Stimulated activated CD8-positive, alpha-beta memory T cell treated with anti-CD3 and anti-CD28 coated beads, Interleukin-4, amount 100 ng/mL, for 48 hours (primary cell): ENCODE data around the gene LAMTOR1.

Experiments used
- DNase-seq: peaks from one replicate; pipeline ENCODE4 v3.0.0-alpha.2; 2020

Gene LAMTOR1

DNA sequence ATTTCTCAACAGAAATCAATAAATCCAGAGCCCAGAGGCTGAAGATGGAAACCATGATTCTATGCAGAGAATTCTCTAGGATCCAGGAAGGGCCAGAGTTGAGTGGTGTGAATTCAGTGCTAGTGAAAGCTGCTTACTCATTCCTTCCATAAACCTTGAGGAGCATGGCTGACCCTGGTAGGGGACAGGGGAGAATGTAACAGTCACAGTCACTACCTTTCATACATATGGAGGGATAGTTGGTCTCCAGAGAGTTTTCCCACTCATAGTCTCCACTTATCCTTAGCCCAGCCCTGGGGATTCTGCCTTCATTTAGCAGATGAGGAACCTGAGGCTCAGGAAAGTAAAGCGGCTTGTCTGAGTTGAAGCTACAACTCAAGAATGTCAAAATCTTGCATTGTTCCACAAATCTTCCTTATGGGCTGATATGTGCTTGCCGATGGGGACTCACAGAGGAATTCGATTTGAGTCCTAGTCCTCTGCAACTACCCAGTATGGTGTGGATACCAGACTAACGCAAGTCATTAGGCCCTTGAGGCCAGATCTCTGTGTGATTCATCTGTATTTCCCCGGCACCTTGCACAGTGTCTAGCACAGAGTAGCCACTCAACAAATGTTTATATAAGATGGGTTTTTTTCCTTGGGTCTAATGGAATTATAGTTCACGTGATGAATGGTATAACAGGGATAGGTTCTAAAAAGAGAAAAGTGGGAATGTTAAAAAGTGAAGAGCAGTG lies 13.1 kb upstream of the LAMTOR1 start:
- no peak for DNase-seq

DNA sequence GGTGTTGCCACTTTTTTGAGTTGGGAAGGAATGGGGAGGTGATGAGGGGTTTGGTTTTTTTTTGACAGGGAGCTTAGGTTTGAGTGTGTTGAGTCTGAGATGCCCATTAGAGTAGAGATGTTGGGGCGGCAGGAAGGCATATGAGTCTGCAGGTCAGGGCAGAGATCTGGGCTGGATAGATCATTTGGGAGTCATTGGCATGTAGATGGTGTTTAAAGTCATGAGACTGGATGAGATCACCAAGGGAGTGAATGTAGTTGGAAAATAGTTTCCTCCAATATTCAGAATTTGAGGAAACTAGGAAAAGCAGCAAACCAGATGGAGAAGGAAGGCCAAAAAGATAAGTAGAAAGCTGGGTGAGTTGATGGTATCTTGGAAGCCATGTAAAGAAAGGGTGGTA lies 11.5 kb upstream of the LAMTOR1 start:
- DNase-seq, result no peak

DNA sequence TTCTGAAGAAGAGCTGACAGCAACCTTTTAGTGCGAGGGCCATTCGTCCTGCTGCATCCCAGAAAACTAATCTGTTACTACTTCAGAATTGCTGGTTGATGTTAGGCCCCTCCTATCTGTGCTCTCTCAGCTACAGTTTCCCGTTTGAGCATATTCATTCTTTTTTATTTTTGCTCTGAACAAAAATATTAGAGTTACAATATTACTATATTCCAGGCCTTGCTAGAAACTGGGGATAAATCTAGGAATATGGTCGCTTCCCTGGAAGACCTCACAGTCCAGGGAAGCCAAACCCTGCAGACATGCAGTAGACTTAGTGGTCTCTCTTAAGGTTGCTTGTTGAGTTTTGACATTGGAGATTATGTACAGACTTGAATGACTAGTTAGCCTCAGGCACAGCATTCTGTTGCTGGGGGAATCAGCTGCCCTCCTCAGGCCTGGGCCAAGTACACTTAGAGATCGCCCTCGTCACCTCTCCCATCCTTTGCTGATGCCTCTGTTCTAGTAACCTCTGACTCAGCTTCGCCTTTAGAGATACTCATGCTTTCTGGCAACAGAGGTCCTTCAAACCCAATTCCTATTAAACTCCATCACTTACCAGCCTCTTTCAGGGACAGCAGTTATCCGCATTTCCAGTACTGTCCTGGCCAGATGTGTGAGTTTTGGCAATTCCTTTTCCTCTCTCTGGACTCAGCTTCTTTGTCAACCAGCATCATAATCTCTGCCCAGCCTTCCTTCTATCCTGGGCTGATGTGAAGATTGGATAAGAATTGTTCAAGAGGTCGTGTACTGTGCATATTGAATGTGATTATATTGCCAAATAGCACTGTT lies 10.1 kb upstream of the LAMTOR1 start:
- no peak for DNase-seq

DNA sequence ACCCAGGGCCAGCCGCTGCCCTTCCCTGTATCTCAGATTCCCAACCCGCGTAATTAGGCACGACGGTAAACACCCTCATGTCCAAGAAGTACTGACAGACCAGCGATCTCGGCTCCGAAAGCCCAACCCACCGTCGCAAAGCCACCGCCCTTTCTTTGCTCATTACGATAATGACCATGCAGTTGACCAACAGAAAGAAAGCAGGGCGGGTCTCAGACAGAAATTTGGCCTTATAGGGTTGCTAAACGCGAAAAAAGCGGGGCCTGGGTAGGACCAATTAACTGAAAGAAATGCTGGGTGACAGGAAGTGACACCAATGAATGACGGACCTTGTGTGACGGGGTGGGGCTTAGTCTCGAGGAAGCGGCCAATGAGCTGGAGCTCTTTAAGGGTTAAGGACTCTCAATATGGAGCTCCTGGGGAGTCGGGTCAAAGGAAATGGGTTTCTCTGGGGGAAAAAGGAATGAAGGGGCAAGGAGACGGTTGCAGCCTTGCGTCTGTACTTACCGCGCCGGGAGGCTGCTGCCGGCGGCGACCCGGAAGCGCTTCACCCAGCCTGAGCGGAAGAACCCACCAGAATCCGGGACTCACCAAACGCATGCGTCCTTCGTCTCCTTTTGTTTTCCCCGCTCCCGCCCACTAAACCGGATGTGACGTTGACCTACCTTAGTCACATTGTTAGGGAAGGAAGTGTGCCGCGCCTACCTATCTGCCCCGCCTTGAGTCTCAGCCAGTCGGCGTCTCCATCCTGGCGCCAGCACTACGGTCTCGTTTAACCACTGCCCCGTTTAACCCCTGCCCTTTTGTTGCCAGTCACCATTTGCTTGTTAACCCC lies 9.3 kb upstream of the LAMTOR1 start, which contains the start of gene ANAPC15:
TSS of gene ANAPC15 (minus strand) at position 553 of the 835 bp plus-strand sequence. CDS start 1,419 bp downstream, outside the sequence.
- peak; percentile 100 for DNase-seq

GRCh38 chr11:72111300-72112142 lies 8.4 kb upstream of the LAMTOR1 start:
- no peak for DNase-seq

- no peak for DNase-seq
These were observed 2.8 kb upstream of the LAMTOR1 start, which contains the start of gene TOMT for GRCh38 chr11:72105888-72106287. TSS of gene TOMT (plus strand) at chr11:72105924. CDS start at chr11:72105952, 28 bp downstream.

GRCh38 chr11:72103754-72104167 lies 664 bp upstream of the LAMTOR1 start:
- DNase-seq, result no peak

- DNase-seq, result no peak
These were observed 509 bp downstream of the LAMTOR1 start for GRCh38 chr11:72102631-72102945.

DNA sequence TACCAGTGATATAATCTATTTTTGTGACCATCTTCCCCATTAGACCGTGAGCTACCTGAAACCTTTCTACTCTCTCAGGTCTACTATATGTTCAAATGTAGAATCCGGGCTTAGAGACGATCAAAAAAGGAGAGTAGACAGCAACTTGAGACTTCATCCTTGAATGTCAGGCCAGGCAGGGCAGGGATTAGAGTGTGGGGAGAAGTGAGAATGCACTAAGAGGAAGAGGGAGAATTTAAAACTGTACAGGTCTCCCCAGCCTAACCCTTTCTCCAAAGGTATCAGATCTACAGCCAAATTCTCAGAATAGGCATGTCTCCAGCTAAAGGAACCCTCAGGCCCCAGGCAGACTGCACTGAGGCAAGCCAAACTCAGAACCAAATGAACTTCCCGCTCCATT lies 935 bp downstream of the LAMTOR1 start:
- no peak for DNase-seq

DNA sequence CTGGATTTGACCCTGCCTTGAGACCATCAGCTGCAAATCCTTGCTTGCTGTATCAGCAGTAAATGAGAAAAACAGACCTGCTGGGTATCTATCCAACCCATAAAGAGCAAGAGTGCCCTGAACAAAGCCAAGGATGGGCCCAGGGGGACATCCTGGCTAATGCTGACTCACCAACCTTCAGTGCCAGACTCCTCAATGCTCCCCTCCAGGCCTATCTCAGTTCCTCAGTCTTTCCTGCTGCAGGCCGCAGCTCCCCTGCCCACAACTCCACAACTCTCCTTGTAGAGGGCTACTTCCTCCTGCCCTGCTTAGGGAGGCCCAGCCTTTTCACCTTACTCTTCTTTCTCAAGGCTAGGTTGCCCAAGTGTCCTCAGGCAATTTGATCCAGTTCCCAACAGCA lies 2.6 kb downstream of the LAMTOR1 start:
- DNase-seq, result no peak

DNA sequence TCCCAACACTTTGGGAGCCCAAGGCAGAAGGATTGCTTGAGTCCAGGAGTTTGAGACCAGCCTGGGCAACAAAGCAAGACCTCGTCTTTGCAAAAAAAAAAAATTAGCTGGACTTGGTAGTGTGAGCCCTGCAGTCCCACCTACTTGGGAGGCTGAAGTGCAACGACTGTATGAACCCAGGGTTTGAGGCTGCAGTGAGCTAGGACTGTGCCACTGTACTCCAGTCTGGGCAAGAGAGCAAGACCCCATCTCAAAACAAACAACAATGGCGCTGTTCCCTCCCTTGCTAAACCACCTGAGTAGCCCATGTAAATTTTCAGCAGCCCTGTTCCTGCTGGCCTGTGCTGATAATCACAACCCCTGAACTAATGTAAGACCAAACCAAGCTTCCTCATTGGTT lies 3.1 kb downstream of the LAMTOR1 start:
- no peak for DNase-seq

- no peak for DNase-seq
These were observed 4.4 kb downstream of the LAMTOR1 start for GRCh38 chr11:72098741-72099140.

- DNase-seq, result peak; percentile 69
These were observed 11.8 kb downstream of the LAMTOR1 start for GRCh38 chr11:72091292-72091691.

DNA sequence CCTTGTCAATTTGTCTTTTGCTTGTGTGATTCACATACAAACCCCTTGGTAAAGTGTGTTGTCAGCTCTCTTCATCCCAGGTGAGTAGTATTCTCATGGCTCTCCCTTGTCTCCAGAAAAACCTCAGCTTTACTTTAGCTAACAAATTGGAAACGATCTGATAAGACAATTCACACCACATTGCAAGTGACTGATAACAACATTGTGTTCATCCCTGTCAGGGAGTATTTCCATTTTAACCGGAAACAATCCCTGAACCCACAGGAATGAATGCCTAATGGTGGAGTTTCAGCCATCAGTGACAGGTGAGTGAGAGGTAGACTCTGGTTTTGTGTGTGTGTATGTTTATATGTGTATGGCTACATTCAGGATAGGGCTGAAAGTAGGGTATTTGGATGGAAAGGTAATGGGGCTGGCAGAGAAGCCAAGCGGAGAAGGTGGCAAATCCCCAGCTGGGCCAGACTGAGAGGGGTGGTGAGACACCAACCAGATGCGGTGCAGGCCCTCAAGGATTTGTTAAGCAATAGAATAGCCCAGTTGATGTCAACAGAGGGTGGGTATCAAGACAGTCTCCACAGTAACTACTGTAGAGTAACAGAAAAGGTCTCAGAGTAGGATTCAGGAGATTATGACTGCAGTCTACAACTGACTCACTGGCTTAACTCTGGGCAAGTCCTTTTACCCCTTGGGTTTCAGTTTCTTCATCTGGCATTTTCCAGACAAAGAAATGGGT lies 14.9 kb downstream of the LAMTOR1 start:
- no peak for DNase-seq

DNA sequence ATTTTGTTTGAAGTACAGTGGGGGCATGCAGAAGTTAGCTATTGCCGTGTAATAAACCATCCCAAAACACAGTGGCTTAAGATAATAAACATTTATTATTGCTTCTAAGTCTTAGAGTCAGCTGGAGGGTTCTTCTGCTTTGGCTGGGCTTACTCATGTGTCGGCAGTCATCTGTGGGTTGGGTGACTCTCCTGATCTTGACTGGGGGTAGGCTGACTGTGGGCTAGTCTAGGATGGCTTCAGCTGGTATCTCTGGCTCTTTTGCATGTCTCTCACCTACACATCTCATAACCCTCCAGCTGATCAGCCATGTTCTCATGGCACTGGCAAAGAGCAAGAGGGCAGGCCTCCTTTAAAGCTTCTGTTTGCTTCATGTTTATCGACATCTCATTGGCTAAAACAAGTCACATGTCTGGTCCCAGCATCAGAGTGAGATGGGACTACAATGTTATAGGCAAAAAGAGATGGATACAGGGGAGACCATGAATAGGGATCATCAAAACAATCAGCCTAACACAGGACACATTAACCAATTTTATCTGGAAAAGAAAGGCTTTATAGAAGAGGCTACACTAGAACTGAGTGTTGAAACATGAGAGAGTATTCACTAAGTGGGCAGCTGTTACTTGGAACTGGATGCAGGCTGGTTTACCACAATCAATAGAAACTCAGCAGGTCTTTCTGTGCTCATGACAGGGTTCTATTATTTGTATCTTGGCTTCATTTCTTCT lies 17.3 kb downstream of the LAMTOR1 start:
- no peak for DNase-seq

DNA sequence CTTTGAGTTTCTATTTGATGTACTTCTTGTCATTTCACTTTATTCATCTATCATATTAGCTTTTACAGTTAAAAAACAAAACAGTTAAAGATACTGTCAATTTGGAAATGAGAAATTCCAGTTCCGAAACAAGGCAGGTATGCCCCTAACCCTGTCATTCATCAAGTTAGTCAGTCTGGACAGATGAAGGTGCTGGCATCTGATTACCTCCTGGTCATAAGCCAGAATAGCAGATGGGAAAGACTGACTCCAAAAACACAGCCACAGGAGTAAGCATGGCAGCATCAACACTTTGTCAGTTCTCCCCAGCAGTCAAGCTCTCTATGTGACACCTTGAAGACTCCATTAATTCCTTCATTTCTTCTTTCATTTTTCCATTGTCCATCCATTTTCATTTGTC lies 18.1 kb downstream of the LAMTOR1 start:
- DNase-seq, result no peak

- no peak for DNase-seq
These were observed 19.0 kb downstream of the LAMTOR1 start for GRCh38 chr11:72084076-72084475.

DNA sequence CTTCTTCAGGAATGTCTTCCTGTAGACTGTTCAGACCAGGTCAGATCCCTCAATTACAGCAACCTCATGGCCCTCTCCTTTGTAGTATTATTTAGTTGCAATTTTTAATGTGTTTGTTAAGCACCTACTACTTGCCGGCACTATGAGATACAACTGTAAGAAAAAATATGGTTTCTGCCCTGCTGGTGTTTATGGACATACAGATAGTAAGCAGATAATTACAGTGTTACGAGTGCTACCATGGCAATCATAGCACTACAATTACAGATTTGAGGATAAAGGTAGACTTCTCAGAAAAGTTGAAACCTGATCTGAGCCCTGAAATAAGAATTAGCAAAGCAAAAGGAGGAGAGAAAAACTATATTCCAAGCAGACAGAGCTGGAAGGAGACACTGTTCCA lies 19.7 kb downstream of the LAMTOR1 start:
- no peak for DNase-seq

- DNase-seq, result no peak
These were observed 21.2 kb downstream of the LAMTOR1 start for GRCh38 chr11:72081821-72082453.

- DNase-seq, result no peak
These were observed 21.9 kb downstream of the LAMTOR1 start for GRCh38 chr11:72081184-72081644.
